C4-2B (cell line): ENCODE results near the gene DUS3L.

Experiments
- CTCF ChIP-seq: fragments of 450-650 bp; conservative IDR thresholded peaks from 2 replicates; pipeline ENCODE4 v1.5.1; 2017; ENCODE audit warnings: mild to moderate bottlenecking
- ZFX ChIP-seq: fragments of 450-650 bp; IDR thresholded peaks from 2 replicates; pipeline ENCODE4 v1.6.1; 2017

- no peak for TF ChIP-seq ZFX
- no peak for TF ChIP-seq CTCF
These were observed 17.3 kb upstream of the DUS3L start for GRCh38 chr19:5808120-5808816.
